Prostate gland (tissue), 2 donors: ENCODE measurements around the gene CNTN5.

ENCODE experiments used
- CTCF ChIP-seq, 4 experiments: fragments of 200-600 bp in 2 of 4; fragments of 450-650 bp in 2 of 4; sonication (generic) in 2 of 4; IDR thresholded peaks; 1 replicate in 3 of 4; 2 replicates in 1 of 4; pipeline ENCODE4 v1.5.1; 2016 to 2019; ENCODE audit warnings: antibody characterized with exemption in 4 of 4, mild to moderate bottlenecking in 2 of 4, moderate library complexity in 2 of 4
- POLR2A ChIP-seq: fragments of 450-650 bp; IDR thresholded peaks from one replicate; pipeline ENCODE4 v1.6.1; 2016; ENCODE audit warnings: antibody characterized with exemption, mild to moderate bottlenecking
- POLR2AphosphoS5 ChIP-seq: sonication (generic); formaldehyde crosslinking; IDR thresholded peaks from one replicate; pipeline ENCODE4 v1.6.1; 2017; ENCODE audit warnings: antibody characterized with exemption

DNA sequence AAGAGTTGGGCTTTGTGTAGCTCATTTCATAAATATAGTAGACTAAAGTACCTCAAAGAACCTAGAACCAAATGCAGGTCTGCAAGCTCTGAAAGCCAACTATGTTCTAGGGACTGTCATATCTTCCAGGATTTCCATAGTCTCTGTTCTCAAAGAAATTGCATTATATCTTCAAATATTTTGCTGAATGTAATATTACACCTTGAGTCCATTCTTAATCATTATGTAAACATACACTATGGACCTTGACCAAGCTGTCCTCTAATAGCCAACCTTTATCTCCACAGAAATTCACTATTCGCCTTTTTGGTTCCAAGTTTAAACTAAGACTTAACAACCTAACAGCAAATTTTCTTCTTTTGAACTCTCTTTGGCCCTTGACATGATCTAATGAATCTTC lies 987.7 kb downstream of the CNTN5 start:
- TF ChIP-seq CTCF (IDR thresholded peaks at IDR 0.05): no peak
- TF ChIP-seq POLR2AphosphoS5: no peak
- TF ChIP-seq POLR2A: no peak
